H1 (cell line): ENCODE measurements around the gene TMEM63A. TPM values are rescaled to one million over a fixed set of nuclear protein-coding genes. Genes with fewer than 3 reads are reported as not detected.

ENCODE experiments used
- CTCF ChIA-PET: fragments of 300-600 bp; sonication (Branson Sonifier 250); formaldehyde crosslinking; loops from one replicate; lab custom pipeline; 2021; ENCODE audit not compliant: partially characterized antibody; lab: Charles Lee
- POLR2A ChIA-PET: fragments of 300-600 bp; sonication (Branson Sonifier 250); formaldehyde crosslinking; loops from one replicate; lab custom pipeline; 2021; ENCODE audit warnings: inconsistent platforms; ENCODE audit not compliant: partially characterized antibody; lab: Charles Lee
- DNase-seq, 2 experiments: peaks; one replicate each; pipeline versions ENCODE4 v3.0.0 to v3.0.0-alpha.2; 2010 to 2022; ENCODE audit warnings: low spot score in 2 of 2, low read depth in 1 of 2, mixed read lengths in 1 of 2
- FAIRE-seq: peaks from 2 replicates; lab custom pipeline; 2011; peaks lifted over from hg19 to GRCh38; lab: Jason Lieb, UNC
- H2AFZ ChIP-seq: 2 replicates; pipeline ENCODE4 v1.8.1; 2012; ENCODE audit warnings: low read length, inconsistent platforms
- H2AK5ac ChIP-seq: 2 replicates; pipeline ENCODE4 v1.6.1; 2013; ENCODE audit warnings: low read depth, low read length
- H2BK120ac ChIP-seq: replicated peaks from 2 replicates; pipeline ENCODE3; 2013; ENCODE audit warnings: low read depth, low read length, inconsistent platforms
- H2BK12ac ChIP-seq: 2 replicates; pipeline ENCODE4 v1.6.1; 2013; ENCODE audit warnings: low read depth, low read length
- H2BK15ac ChIP-seq: 2 replicates; pipeline ENCODE4 v1.6.1; 2013; ENCODE audit warnings: low read length
- H2BK20ac ChIP-seq: 2 replicates; pipeline ENCODE4 v1.6.1; 2013; ENCODE audit warnings: low read length
- H2BK5ac ChIP-seq: 2 replicates; pipeline ENCODE4 v1.6.1; 2013; ENCODE audit warnings: low read depth, low read length
- H3K14ac ChIP-seq: 2 replicates; pipeline ENCODE4 v1.6.1; 2013; ENCODE audit warnings: inconsistent platforms; ENCODE audit not compliant: insufficient read length
- H3K18ac ChIP-seq: 2 replicates; pipeline ENCODE4 v1.6.1; 2013; ENCODE audit warnings: low read length; ENCODE audit errors: extremely low read depth
- H3K23ac ChIP-seq: 2 replicates; pipeline ENCODE4 v1.6.1; 2013; ENCODE audit warnings: inconsistent platforms; ENCODE audit not compliant: insufficient read length
- H3K23me2 ChIP-seq: 2 replicates; pipeline ENCODE4 v1.6.1; 2013; ENCODE audit warnings: low read depth, low read length
- H3K27ac ChIP-seq: 2 replicates; pipeline ENCODE4 v1.6.1; 2011; ENCODE audit warnings: low read depth, low read length, inconsistent platforms
- H3K27me3 ChIP-seq, 4 experiments: replicated peaks in 1 of 4; 1 replicate in 1 of 4; 2 replicates in 3 of 4; pipeline versions ENCODE4 v1.6.1 to v1.8.1; 2011 to 2013; ENCODE audit warnings: low read length in 3 of 4, mild to moderate bottlenecking in 3 of 4, inconsistent platforms in 2 of 4, mixed read lengths in 2 of 4, moderate library complexity in 1 of 4; ENCODE audit not compliant: control insufficient read depth in 3 of 4, insufficient read depth in 3 of 4; ENCODE audit errors: extremely low read depth in 1 of 4
- H3K36me3 ChIP-seq, 4 experiments: 2 replicates each; pipeline versions ENCODE4 v1.6.1 to v1.8.1; 2011 to 2013; ENCODE audit warnings: mild to moderate bottlenecking in 4 of 4, low read length in 3 of 4, moderate library complexity in 2 of 4, control low read depth in 1 of 4, inconsistent platforms in 1 of 4; ENCODE audit not compliant: insufficient read depth in 4 of 4, control insufficient read depth in 2 of 4
- H3K4ac ChIP-seq: replicated peaks from 2 replicates; pipeline ENCODE3; 2013; ENCODE audit warnings: low read length, low read depth, mixed read lengths, inconsistent platforms; ENCODE audit not compliant: insufficient read length
- H3K4me1 ChIP-seq, 4 experiments: replicated peaks in 1 of 4; 1 replicate in 1 of 4; 2 replicates in 3 of 4; pipeline versions ENCODE4 v1.6.1 to v1.8.1; 2011 to 2013; ENCODE audit warnings: low read length in 3 of 4, inconsistent platforms in 2 of 4, mixed read lengths in 1 of 4; ENCODE audit not compliant: insufficient read depth in 4 of 4, control insufficient read depth in 3 of 4
- H3K4me2 ChIP-seq, 2 experiments: 2 replicates each; pipeline versions ENCODE4 v1.6.1 to v1.8.1; 2011 to 2013; ENCODE audit warnings: low read depth in 2 of 2, low read length in 2 of 2, control low read depth in 1 of 2, inconsistent platforms in 1 of 2, mild to moderate bottlenecking in 1 of 2; ENCODE audit not compliant: insufficient read depth in 1 of 2
- H3K4me3 ChIP-seq, 4 experiments: fragments of 200-600, 300-600 bp in 1 of 4; sonication (generic), shearing (Covaris generic), sonication (Bioruptor Twin) in 1 of 4; 2 replicates each; pipeline versions ENCODE4 v1.5.1 to v1.8.1; 2011 to 2016; ENCODE audit warnings: low read length in 4 of 4, low read depth in 3 of 4, control low read depth in 2 of 4, inconsistent platforms in 2 of 4, mild to moderate bottlenecking in 2 of 4, mixed read lengths in 1 of 4, moderate library complexity in 1 of 4; ENCODE audit not compliant: insufficient read depth in 2 of 4; ENCODE audit errors: extremely low read depth in 1 of 4
- H3K56ac ChIP-seq: replicated peaks from 2 replicates; pipeline ENCODE3; 2013; ENCODE audit warnings: low read depth, mild to moderate bottlenecking, mixed read lengths, low read length, inconsistent platforms; ENCODE audit not compliant: insufficient read length
- H3K79me1 ChIP-seq: 2 replicates; pipeline ENCODE4 v1.6.1; 2013; ENCODE audit warnings: low read depth, low read length, control low read depth
- H3K79me2 ChIP-seq, 2 experiments: 2 replicates each; pipeline versions ENCODE4 v1.6.1 to v1.8.1; 2012 to 2013; ENCODE audit warnings: low read length in 2 of 2, mild to moderate bottlenecking in 2 of 2, inconsistent platforms in 1 of 2; ENCODE audit not compliant: insufficient read depth in 2 of 2, control insufficient read depth in 1 of 2
- H3K9ac ChIP-seq, 4 experiments: replicated peaks in 1 of 4; 1 replicate in 1 of 4; 2 replicates in 3 of 4; pipeline versions ENCODE4 v1.6.1 to v1.8.1; 2011 to 2013; ENCODE audit warnings: low read depth in 3 of 4, low read length in 3 of 4, control low read depth in 2 of 4, mild to moderate bottlenecking in 2 of 4, moderate library complexity in 2 of 4, inconsistent platforms in 1 of 4; ENCODE audit errors: extremely low read depth in 1 of 4
- H3K9me3 ChIP-seq, 2 experiments: 2 replicates each; pipeline versions ENCODE4 v1.6.1 to v1.8.1; 2012 to 2013; ENCODE audit warnings: mild to moderate bottlenecking in 2 of 2, moderate library complexity in 2 of 2, control low read depth in 1 of 2, inconsistent platforms in 1 of 2, low read depth in 1 of 2, low read length in 1 of 2, mixed read lengths in 1 of 2; ENCODE audit not compliant: insufficient read depth in 2 of 2
- H4K20me1 ChIP-seq, 2 experiments: replicated peaks in 1 of 2; 2 replicates each; pipeline versions ENCODE3 to v1.8.1; 2011 to 2013; ENCODE audit warnings: inconsistent platforms in 2 of 2, low read length in 2 of 2, mild to moderate bottlenecking in 1 of 2; ENCODE audit not compliant: insufficient read depth in 2 of 2, control insufficient read depth in 1 of 2
- H4K5ac ChIP-seq: 2 replicates; pipeline ENCODE4 v1.6.1; 2013; ENCODE audit warnings: low read length, low read depth, mixed read lengths, inconsistent platforms; ENCODE audit not compliant: insufficient read length
- H4K8ac ChIP-seq: 2 replicates; pipeline ENCODE4 v1.8.0; 2013; ENCODE audit warnings: mild to moderate bottlenecking, moderate library complexity, low read length, inconsistent platforms; ENCODE audit not compliant: insufficient read depth; ENCODE audit errors: extremely low read depth
- H4K91ac ChIP-seq: replicated peaks from 2 replicates; pipeline ENCODE3; 2013; ENCODE audit warnings: low read length, mixed read lengths, inconsistent platforms; ENCODE audit not compliant: insufficient read length
- CBX8 ChIP-seq: fragments of 300-800, 300-1000 bp; sonication (generic); IDR thresholded peaks from 2 replicates; pipeline ENCODE4 v1.7.1; 2016; ENCODE audit warnings: low read depth, low read length, borderline replicate concordance
- EGR1 ChIP-seq: IDR thresholded peaks from 2 replicates; pipeline ENCODE4 v1.6.1; 2011; ENCODE audit warnings: low read depth, low read length, borderline replicate concordance
- GABPA ChIP-seq: IDR thresholded peaks from 2 replicates; pipeline ENCODE4 v1.6.1; 2011; ENCODE audit warnings: mild to moderate bottlenecking, low read length, moderate library complexity, borderline replicate concordance; ENCODE audit not compliant: insufficient read depth
- KDM4A ChIP-seq: IDR thresholded peaks from one replicate; pipeline ENCODE4 v1.7.1; 2012; ENCODE audit warnings: low read depth, mild to moderate bottlenecking, moderate library complexity, low read length, inconsistent platforms; ENCODE audit not compliant: severe bottlenecking
- NANOG ChIP-seq: IDR thresholded peaks from 2 replicates; pipeline ENCODE4 v1.6.1; 2011; ENCODE audit warnings: low read length, low read depth, mild to moderate bottlenecking, inconsistent platforms; ENCODE audit not compliant: insufficient read depth, poor library complexity, severe bottlenecking
- POLR2AphosphoS5 ChIP-seq: IDR thresholded peaks from 2 replicates; pipeline ENCODE4 v1.6.1; 2011; ENCODE audit warnings: low read depth, low read length
- POU5F1 ChIP-seq: IDR thresholded peaks from 2 replicates; pipeline ENCODE4 v1.6.1; 2011; ENCODE audit warnings: low read depth, mild to moderate bottlenecking, low read length, moderate library complexity
- RAD21 ChIP-seq, 2 experiments: IDR thresholded peaks in 1 of 2; conservative IDR thresholded peaks in 1 of 2; 2 replicates each; pipeline ENCODE4 v1.6.1; 2011; ENCODE audit warnings: low read depth in 2 of 2, low read length in 2 of 2, improper control_type of control experiment in 1 of 2, inconsistent platforms in 1 of 2, mild to moderate bottlenecking in 1 of 2, moderate library complexity in 1 of 2
- SIRT6 ChIP-seq: IDR thresholded peaks from one replicate; pipeline ENCODE4 v1.7.1; 2012; ENCODE audit warnings: low read length, inconsistent platforms
- TCF12 ChIP-seq: IDR thresholded peaks from 2 replicates; pipeline ENCODE4 v1.6.1; 2011; ENCODE audit warnings: low read depth, mild to moderate bottlenecking, low read length
- ZNF274 ChIP-seq: IDR thresholded peaks from 2 replicates; pipeline ENCODE4 v1.7.0; 2012; ENCODE audit warnings: low read length, borderline replicate concordance; ENCODE audit errors: extremely low read depth
- WGBS, 2 experiments: shearing (Covaris generic) in 1 of 2; methylation state at CpG; one replicate each; pipeline versions ENCODE4 v1.1.6 to v1.1.7; 2013 to 2015; ENCODE audit warnings: low lambda C conversion rate in 2 of 2, mixed read lengths in 2 of 2, inconsistent platforms in 1 of 2, low coverage in 1 of 2, missing lambda C conversion rate in 1 of 2; ENCODE audit not compliant: insufficient replicate concordance in 2 of 2, insufficient coverage in 1 of 2, insufficient read length in 1 of 2; ENCODE audit errors: extremely low coverage in 1 of 2, missing lambda C conversion rate in 1 of 2; 5-methylcytosine and 5-hydroxymethylcytosine counted together
- polyA plus RNA-seq, 7 experiments: library from polyadenylated mRNA; depleted of rRNA in 3 of 7; stranded (reverse) in 5 of 7; unstranded in 2 of 7; fragments of >200 nt in 5 of 7; fragments of 200-250 nt in 2 of 7; gene quantifications; 1 replicate in 5 of 7; 2 replicates in 1 of 7; 4 replicates in 1 of 7; pipeline versions ENCODE4 v1.2.1 to v1.2.3, GENCODE V29; 2011 to 2013; ENCODE audit warnings: missing spikeins in 2 of 7, mixed read lengths in 2 of 7
- total RNA-seq: library from RNA; stranded (reverse); fragmentation: NEBNext Ultra II Directional; extraction: Animal tissue kit (Norgen Biotek cat#: 25700); gene quantifications from 2 replicates; pipeline ENCODE4 v1.2.1, GENCODE V29; 2021

Gene TMEM63A
- total and polyA plus RNA-seq, 2 of the 8 experiments (the other 6 are each of a cell fraction or from before 2014, with no cell fraction given): 26.1 to 55.4 TPM

- Histone ChIP-seq H3K79me1 (no peaks in the 10 kb centered on the region), H3K27ac (no peak overlapping the region), H3K4me1 (no peaks in the 10 kb centered on the region), H3K9me3 (no peaks in the 10 kb centered on the region), H3K9ac (no peak overlapping the region), H3K23ac (no peak overlapping the region), H3K18ac (no peak overlapping the region), H3K23me2 (no peaks in the 10 kb centered on the region; the same call in 1 of the 2 replicates), H3K4me2 (no peak overlapping the region), H2BK12ac (no peak overlapping the region), H3K36me3 (peaks cover 0 to 22% (median 12%) of the 10 kb centered on the region in 4 experiments; a peak in 5 of 8 replicates), H4K20me1 (peaks cover 0 to 2% of the 10 kb centered on the region in 2 experiments), H3K4me3 (no peak overlapping the region), H2BK5ac (no peak overlapping the region), H3K56ac (no peak overlapping the region), H4K8ac (no peak overlapping the region), H3K4ac (no peak overlapping the region), H3K14ac (no peak overlapping the region), H2BK15ac (no peak overlapping the region), H2BK20ac (no peak overlapping the region), H4K5ac (no peak overlapping the region), H3K27me3 (no peaks in the 10 kb centered on the region), H2AFZ (no peak overlapping the region), H2BK120ac (no peak overlapping the region), H3K79me2 (no peaks in the 10 kb centered on the region), H4K91ac (no peak overlapping the region), H2AK5ac (no peak overlapping the region)
- FAIRE-seq: no peak
- DNase-seq: no peak
- ChIA-PET CTCF (interaction anchor here (0.5 to 2.2 kb wide), 22 partner anchors 9 to 359 kb away, joined by 3 to 11 read pairs (median 3); partner anchors contain the start of gene SRP9), POLR2A (interaction anchor here (0.6 to 1.7 kb wide), 7 partner anchors 9 to 538 kb away, joined by 3 to 4 read pairs (median 3); no protein-coding TSS in a partner anchor)
- WGBS, 2 experiments: 88% methylated on average over 5 of the region's 7 CpGs; no CpG with 5 or more reads in 1 of the 2 experiments
- TF ChIP-seq EGR1: no peak
- no peak for TF ChIP-seq POLR2AphosphoS5
- TF ChIP-seq SIRT6: no peak
- TF ChIP-seq RAD21 (IDR thresholded peaks at IDR 0.05 in 1 of 2, conservative IDR thresholded peaks at IDR 0.05 in 1 of 2; ENCODE audit: low read depth in 2 of 2, low read length in 2 of 2): no peak
- no peak for TF ChIP-seq CBX8
- no peak for TF ChIP-seq NANOG
- no peak for TF ChIP-seq TCF12
- TF ChIP-seq ZNF274: no peak
- TF ChIP-seq GABPA: no peak
- TF ChIP-seq POU5F1: no peak
- no peak for TF ChIP-seq KDM4A
Observed at GRCh38 chr1:225834417-225835329, 47.5 kb downstream of the TMEM63A start.
